Stimulated activated CD8-positive, alpha-beta memory T cell treated with anti-CD3 and anti-CD28 coated beads, Interleukin-12 subunit alpha, Interleukin-12 subunit beta, amount 100 ng/mL, for 24 hours (primary cell): ENCODE results near the gene UNC119.

Experiments used
- DNase-seq: peaks from one replicate; pipeline ENCODE4 v3.0.0-alpha.2; 2020; ENCODE audit errors: extremely low read depth

The UNC119 gene

GRCh38 chr17:28544402-28545140, 7.9 kb downstream of the UNC119 start:
- no peak for DNase-seq

- no peak for DNase-seq
Measured at GRCh38 chr17:28541439-28541838, 11.0 kb downstream of the UNC119 start.

- DNase-seq, result no peak
Measured at GRCh38 chr17:28540231-28540630, 12.2 kb downstream of the UNC119 start.

GRCh38 chr17:28538296-28538895, 14.0 kb downstream of the UNC119 start:
- no peak for DNase-seq

GRCh38 chr17:28537219-28537610, 15.2 kb downstream of the UNC119 start:
- no peak for DNase-seq

- no peak for DNase-seq
Measured at GRCh38 chr17:28536532-28537218, 15.7 kb downstream of the UNC119 start.

GRCh38 chr17:28534740-28535375, 17.6 kb downstream of the UNC119 start:
- DNase-seq, result no peak

DNA sequence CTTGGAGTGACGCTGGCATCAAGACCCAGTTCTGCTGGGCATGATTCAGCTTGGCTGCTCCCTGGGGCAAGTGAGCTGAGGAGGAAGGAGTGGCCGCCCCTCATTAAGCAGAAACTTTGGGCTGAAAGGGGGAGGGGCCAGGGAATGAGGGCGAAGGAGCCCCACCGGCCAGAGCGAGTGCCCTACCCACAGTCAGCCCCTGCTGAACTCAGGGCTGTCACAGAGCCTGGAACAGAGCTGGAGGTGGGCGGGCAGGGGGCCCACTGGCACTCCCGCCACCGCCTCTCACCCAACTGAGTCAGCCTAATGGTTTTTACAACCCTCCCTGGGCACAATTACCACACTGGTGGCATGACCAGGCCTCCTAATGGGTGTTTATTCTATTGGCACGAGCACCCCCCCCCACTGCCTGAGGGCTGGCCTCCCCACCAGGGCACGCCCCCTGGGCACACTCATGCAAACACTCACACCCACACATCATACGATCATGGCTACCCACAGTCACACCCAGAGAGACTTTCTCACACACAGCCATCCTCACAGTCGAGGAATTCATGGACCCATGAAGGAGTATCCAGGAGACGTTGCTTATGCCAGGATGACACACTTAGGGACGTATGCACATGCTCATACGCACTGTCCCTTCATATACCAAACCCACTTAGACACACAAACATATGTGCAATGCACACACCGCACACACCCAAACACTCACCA, 19.2 kb downstream of the UNC119 start:
- no peak for DNase-seq

- DNase-seq, result no peak
Measured at GRCh38 chr17:28532050-28532960, 20.1 kb downstream of the UNC119 start.

GRCh38 chr17:28530926-28531325, 21.5 kb downstream of the UNC119 start:
- no peak for DNase-seq

DNA sequence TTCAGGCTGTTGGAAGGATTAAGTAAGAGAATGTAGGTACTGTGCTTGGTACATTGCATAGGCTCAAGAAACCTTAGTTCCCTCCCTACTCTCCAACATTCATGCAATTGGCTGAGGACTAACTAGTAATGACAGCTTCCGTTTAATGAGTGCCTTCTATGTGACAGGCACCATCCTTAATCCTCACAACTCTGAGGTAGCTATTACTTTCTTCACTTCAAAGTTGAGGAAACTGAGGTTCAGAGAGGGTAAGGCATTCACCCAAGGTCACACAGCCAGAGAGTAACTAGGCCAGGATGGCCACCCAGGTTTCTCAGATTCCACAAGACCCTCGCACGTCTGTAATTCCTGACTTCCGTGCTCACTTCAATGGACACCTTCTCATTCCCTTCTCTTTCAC, 22.2 kb downstream of the UNC119 start:
- no peak for DNase-seq

GRCh38 chr17:28529013-28529400, 23.4 kb downstream of the UNC119 start:
- no peak for DNase-seq

- no peak for DNase-seq
Measured at GRCh38 chr17:28528327-28529012, 24.0 kb downstream of the UNC119 start.

DNA sequence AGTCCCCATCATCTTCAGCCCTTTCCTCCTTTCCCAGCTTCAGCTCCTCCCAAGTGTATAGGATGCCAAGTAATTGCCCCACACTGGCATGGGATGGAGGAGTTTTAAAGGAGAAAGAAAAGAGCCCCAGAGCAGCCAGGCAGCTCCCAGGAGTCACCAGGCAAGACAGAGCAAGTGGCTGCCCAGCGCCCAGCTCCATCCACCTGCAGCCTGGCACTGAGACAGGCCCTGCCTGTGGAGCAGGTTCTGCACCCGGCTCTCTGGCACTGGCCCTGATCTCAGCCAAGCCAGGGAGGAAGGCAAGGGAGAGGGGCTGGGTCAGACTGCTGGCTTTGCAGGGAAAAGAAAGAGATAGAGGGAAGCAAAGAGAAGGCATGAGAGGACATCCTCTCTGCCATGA, 24.6 kb downstream of the UNC119 start:
- no peak for DNase-seq

DNA sequence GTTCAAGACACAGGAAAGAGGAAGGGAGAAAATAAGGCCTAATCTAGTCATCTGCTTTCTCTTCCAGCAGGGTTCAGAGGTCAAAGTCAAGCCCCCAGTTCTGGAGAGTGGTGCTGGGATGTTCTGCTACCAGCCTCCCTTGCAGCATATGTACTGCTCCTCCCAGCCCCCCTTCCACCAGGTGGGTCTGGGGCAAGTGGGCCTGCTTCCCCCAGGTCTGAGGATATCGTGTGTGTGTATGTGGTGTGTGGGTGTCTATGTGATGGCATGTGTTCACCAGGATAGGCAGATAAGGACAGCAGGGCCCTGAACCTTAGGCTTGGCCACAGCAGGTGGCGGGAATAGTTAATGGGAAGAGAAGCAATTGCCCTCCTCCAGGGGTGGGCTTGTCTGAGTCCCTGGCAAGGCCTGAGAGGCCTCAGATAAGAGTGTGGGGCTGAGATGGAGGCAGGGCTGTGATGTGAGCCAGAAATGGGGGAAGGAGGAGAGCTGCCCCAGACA, 25.2 kb downstream of the UNC119 start:
- no peak for DNase-seq

GRCh38 chr17:28526381-28526780, 26.0 kb downstream of the UNC119 start:
- no peak for DNase-seq

DNA sequence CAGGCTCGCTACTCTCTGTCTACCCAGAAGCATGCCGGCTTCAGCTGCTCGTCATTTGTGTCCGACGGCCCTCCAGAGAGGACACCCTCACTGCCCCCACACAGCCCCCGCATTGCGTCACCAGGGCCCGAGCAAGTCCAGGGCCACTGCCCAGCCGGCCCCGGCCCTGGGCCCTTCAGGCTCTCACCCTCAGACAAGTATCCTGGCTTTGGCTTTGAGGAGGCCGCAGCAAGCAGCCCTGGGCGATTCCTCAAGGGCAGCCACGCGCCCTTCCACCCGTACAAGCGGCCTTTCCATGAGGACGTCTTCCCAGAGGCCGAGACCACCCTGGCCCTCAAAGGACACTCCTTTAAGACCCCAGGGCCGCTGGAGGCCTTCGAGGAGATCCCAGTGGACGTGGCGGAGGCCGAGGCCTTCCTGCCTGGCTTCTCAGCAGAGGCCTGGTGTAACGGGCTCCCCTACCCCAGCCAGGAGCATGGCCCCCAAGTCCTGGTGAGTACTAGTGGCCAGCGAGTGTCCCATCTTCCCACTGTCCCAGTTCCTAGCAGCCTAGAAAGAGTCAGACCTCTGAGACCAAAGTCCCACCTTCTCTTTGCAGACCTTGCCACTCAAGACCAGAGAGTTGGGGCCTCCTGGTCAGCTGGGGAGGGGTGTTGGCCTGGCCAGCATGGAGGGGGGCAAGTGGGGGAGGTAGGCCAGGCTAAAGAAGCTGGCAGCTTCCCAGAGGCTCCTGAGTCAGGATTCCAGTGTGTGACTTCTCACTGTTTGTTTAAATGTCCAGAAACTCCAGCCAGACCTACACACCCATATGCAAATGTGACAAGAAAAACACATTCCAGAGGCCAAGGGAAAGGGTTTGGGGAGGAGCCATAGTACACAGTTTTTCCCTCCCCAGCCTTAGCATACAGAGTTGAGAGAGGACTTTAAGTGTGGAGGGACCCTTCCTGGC, 27.7 kb downstream of the UNC119 start:
- DNase-seq, result no peak

- DNase-seq, result no peak
Measured at GRCh38 chr17:28523876-28524275, 28.5 kb downstream of the UNC119 start.

- DNase-seq, result no peak
Measured at GRCh38 chr17:28523186-28523585, 29.2 kb downstream of the UNC119 start.
